ENCODE data around the gene S100A13.
"Not testable (repeated sequence)": the region's sequence is repeated elsewhere in the genome, so short reads cannot be mapped to it uniquely, and the experiment has no call there.

Gene S100A13

DNA sequence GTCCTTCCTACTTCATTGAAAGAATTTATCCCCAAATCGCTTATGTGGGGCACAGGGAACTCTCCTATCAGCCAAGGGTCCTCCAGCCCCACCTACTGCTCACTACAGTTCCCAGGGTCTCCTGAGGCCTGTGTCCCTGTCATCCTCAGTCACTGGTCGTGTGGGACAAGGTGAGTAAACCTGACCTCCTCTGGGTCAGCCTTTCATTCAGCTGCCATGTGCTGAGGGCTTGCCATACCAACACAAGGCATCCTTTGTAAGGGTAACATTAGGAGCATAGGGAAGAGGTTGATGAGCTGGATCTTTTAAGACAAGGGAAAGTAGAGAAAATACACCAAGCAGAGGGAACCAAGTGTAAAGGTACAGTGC, 20.0 kb upstream of the S100A13 start:
- no peak for DNase-seq

DNA sequence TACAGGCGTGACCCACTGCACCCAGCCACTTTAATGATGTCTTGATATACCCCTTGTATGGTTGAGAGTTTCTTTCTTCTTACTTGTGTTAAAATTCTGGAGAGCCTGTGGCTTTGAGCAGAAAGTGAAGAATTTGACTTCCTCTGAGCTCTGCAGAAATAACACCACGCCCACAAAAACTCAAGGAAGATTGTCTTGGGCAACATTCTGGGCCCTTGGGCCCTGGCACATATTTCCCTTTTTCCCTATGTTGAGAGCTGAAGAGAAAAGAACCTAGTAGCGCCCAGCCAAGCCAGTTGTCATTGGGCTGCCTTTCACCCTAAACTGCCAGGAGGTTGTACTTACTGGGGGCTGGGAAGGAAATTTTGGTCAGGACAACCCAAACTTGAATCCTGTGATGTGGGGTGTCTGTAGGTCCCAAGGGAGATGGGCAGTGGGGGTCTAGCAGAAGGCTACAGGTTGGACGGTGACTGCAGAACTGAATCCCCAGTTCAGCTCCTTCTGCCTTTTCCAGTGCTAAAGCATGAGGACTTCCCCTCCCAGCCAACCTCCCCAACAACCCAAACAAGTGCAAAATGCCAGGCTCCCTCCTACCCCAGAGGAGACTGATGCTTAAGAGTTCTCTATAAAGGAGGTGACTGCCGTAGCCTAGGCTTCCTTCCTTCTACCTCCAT, 19.5 kb upstream of the S100A13 start:
- no peak for DNase-seq

DNA sequence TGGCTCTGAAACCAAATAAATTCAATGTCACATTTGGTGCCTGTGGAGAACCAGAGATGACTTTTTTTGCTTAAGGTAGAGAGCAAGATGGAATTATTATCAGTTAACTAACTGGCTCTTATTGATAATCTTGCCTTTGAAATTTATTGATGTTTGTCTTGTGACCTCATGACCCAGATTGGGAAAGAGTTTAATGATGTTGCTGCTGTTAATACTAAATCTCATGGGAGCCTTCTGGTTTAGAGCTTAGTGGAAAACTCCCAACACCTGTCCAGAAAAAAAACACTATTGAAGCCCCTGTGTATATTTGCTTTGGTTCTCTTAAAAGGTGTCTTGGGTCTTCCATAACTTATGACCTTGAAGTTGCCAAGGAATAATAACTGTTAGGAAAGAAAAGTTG, 16.5 kb upstream of the S100A13 start:
- no peak for DNase-seq

DNA sequence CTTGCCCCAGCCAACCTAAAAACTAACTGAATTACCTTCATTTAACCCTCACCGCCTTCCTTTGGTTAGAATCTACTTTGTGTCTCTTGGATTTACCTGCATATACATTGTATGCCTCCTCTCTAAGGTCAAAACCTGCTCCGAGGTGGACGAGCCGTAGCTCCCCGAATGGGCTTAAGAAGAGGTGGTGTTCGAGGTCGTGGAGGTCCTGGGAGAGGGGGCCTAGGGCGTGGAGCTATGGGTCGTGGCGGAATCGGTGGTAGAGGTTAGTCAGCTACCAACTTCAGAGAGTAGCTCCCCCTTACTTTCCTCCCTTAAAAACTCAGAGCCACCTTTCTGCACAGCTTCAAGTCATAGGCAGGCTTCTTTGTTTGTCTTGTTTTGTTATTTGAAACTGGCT, 15.8 kb upstream of the S100A13 start:
- DNase-seq, result no peak

DNA sequence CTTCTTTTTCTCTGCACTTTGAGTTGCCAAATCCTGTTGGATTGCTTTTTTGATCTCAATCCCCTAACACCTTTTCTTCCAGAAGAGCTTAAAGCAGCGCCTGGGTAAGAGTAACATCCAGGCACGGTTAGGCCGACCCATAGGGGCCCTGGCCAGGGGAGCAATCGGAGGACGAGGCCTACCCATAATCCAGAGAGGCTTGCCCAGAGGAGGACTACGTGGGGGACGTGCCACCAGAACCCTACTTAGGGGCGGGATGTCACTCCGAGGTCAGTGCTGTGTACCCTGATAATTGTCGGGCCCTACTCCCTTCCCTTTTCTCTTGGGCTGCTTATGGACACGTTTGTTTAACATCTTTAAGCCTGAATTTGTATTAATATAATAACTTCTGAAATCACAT, 14.9 kb upstream of the S100A13 start:
- no peak for DNase-seq

DNA sequence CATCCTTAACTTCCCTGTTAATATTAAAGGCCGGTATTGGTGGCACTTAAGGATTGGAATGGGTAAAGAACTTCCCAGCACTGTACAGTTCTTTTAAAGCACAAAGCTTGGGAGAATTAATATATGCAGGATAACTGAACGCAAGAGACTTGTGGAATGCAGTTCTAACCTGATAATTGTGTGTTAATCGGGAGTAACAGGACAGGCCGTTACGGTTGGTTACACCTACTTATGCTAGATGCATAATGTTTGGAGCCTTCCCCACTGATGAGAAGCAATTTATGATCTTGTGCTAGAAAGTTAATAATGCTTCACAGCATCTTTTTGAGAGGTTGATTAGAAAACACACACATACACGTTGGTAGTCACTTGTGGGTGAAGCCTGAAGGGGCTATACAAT, 13.6 kb upstream of the S100A13 start:
- DNase-seq, result no peak

DNA sequence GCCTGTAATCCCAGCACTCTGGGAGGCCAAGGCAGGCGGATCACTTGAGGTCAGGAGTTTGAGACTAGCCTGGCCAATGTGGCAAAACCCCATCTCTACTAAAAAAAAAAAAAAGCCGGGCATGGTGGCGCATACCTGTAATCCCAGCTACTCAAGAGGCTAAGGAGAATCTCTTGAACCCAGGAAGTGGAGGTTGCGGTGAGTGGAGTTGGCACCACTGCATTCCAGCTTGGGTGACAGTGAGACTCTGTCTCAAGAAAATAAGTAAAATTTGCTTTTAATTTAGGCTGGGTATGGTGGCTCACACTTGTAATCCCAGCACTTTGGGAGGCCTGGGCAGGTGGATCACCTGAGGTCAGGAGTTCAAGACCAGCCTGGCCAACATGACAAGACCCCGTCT, 12.9 kb upstream of the S100A13 start:
- DNase-seq, result not testable (repeated sequence)

DNA sequence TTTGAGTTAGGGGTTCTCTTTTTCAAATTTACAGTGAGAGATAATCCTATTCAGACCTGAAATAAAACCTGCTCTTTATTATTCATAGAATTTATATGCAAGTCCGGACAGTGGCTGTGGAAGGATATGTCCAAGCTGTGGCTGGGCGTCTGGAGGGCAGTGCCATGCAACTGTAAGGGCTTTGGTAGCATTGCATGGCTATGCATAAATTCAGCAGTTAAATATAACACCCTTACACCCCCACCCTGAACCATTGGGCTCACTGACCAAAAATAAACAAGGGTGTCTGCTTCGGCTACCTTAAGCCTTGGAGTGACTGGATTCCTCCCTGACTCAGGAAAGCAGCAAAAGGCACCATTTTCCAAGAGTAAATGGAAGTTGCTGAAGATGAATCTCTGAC, 12.0 kb upstream of the S100A13 start:
- DNase-seq, result no peak

DNA sequence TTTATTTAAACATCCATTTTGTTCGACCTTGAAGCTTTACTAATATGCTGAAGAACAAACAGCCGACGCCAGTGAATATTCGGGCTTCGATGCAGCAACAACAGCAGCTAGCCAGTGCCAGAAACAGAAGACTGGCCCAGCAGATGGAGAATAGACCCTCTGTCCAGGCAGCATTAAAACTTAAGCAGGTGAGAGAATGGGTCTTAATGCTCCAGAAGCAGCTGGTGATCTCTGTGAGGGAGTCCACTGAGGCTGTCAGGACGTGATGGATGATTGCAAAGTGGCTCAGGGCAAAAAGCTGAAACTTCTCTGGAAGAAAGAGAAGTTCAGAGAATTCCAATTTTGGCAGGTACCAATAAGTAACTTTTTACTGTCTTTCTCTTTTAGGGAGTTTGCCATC, 11.0 kb upstream of the S100A13 start:
- DNase-seq, result no peak

DNA sequence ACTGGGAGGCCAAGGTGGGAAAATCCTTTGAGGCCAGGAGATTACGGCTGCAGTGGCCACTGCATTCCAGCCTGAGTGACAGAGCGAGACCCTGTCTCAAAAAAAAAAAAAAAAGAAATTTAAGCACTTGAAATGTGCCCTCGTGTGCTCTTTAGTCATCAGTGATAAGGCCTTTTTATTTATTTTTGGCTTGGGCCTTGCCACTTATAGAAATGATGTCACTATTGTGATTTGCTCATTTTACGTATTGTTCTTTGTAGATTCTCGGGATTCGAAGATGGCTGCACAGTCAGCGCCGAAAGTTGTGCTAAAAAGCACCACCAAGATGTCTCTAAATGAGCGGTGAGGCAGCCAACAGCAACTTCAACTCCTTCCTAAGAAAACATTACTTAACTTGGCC, 9.0 kb upstream of the S100A13 start:
- DNase-seq, result no peak

DNA sequence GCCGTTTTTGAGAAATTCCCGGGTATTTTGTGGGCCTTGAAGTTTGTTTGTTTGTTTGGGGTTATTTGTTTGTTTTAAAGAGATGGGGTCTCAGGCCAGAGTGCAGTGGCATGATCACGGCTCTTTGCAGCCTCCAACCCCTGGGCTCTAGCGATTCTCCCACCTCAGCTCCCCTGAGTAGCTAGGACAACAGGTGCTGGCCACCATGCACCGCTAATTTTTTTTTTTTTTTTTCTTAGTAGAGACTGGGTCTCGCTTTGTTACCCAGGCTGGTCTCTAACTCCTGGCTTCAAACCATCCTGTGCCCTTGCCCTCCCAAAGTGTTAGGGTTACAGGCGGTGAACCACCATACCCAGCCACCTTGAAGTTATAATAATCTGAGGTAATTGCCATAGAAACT, 8.6 kb upstream of the S100A13 start:
- no peak for DNase-seq

DNA sequence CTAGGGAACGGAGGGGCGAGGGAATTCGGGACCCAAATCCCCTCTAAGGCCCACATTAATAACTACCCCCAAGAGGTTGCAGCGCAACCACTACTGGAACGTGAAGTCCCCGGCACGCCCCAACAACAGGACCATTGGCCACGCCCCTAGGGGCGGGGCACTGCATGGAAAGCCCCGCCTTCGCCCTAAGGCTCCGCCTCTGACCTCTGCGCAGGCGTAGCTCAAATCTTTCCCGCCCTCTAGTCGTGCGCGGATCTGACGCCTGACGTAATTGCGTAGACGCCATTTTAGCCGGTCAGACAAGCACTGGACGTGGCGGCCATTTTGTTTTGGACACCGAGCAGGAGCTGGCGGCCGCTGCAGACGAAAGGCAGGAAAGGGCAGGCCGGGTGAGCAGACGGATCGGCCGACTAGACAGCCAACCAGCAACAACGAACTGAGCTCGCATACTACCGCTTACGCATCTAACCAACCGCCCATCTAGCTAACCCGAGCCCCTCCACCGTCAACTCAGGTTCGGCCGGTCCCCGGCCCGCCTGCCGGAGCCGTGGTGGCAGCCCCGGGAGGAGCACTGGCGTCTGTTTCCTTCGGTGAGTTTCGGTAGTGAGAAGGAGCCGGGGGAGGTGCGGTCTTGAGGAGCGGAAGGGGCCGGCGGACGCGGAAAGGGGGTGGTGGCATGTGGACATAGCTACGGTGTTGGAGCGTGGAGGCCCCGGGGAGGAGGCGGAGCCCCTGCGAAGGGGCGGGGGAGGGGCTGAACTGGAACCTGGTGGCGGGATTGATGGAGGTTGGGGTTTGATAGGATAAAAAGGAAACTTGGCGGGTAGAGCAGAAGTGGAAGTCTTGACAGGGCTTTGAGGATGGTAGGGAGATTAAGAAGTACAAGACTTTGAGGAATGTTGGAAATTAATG, 6.7 kb upstream of the S100A13 start, which contains the start of gene CHTOP:
CHTOP (plus strand) TSS at position 313 of the 912 bp plus-strand sequence. CDS start 2,523 bp downstream, outside the sequence.
- peak; percentile 94 for DNase-seq

DNA sequence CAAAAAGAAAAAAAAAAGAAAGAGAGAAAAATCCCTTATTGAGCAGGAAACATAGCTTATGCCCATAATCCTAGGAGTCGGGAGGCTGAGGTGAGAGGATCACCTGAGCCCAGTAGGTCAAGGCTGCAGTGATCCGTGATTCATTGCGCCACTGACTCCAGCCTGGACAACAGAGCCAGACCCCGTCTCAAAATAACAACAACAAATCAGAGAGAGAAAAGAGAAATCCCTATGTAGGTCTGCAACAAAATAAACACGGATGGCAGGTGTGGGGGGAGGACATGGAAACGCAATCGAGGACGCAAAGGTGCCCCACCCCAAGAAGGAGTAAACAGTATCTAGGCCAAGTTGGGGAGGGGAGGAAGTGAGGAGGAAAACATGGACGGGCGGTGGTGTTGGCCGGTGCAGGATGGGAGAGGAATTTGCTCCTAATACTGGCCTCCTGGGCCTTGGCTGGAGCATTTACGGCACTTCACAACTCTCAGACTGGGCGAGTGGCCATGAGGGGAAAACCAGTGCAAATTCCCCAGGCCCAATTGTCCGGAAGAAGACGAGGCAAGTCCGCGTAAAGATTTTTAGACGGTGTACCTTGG, 6.0 kb upstream of the S100A13 start:
- DNase-seq, result no peak

DNA sequence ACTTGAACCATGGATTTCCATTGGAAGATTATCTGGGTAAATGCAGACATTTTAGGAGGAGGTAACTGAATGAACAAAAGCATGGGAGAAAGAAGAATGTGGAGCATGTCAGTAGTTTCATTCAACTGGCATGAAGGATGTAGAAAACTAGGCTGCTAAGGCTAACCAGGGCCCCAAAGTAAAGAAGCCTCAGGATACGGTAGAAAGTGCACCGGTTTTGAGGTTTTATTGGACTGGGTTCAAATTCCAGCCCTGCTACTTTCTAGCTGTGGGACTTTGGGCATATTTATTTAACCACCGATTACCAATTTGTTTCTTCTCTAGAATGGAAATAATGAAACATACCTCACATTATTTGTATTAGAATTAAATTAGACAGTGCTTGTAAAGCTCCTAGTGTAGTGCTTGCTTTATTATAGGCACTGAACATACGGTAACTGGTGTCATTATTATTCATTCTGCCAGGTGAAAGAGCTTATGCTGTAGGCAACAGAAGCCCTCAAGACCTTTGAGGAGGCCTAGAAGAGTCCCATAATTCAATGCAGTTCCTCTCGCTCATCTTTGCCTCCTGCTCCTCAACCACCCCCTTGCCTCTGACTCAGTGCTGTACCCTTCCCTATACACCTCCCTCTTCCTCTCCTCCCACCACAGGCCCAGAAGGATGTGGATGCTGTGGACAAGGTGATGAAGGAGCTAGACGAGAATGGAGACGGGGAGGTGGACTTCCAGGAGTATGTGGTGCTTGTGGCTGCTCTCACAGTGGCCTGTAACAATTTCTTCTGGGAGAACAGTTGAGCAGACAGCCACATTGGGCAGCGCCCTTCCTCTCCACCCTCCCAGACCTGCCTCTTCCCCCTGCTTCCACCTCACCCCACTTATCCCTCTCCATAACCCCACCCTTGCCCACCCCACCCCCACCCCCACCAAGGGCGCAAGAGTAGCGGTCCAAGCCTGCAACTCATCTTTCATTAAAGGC, 4.0 kb upstream of the S100A13 start:
- DNase-seq, result no peak

DNA sequence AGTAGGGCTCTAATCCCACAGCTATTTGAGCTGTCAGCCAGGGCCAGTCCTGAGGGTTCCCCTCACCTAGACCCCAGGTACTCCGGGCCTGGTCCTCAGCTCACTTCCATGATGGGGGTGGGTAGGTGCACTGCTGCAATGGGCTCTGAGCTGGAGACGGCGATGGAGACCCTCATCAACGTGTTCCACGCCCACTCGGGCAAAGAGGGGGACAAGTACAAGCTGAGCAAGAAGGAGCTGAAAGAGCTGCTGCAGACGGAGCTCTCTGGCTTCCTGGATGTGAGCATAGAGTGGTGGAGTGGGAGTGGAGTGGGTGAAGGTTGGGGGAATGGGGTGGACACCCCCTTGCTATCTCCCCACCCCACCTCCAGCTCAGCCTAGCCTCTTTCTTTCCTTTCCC, 3.1 kb upstream of the S100A13 start:
- DNase-seq, result no peak

DNA sequence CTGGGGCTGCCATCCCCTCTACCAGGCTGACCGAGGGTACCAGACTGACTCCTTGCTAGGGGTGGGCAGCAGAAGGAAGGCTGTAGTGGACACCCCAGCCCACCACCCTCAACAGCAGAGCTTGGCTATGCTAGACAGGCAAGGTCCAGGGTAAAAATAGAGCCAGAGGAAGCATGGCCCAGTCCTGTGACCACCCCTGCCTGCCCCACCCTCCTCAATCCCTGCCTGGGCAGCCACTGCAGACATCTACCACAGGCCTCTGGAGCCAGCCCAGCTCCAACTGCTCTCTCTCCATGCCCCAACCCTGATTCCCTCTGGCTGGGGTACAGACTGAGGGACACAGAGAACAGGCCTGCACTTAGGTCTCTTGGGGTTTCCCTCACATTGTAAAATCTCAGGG, 2.7 kb upstream of the S100A13 start:
- no peak for DNase-seq

DNA sequence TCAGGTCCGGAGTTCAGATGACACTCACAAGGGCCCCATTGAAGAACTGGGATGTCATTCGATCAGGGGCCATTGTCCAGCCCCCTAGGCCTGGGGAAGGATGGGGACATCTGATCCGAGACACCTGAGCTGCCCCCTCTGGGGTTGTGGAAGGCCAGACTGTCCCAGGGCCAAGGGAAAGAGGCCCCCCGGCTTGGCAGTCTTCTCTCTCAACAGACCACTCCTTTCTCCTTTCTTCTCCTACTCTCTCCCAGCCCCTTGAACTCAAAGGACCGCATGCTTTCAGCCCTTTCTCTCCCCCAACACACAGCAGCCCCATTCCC, 2.0 kb upstream of the S100A13 start:
- DNase-seq, result no peak

DNA sequence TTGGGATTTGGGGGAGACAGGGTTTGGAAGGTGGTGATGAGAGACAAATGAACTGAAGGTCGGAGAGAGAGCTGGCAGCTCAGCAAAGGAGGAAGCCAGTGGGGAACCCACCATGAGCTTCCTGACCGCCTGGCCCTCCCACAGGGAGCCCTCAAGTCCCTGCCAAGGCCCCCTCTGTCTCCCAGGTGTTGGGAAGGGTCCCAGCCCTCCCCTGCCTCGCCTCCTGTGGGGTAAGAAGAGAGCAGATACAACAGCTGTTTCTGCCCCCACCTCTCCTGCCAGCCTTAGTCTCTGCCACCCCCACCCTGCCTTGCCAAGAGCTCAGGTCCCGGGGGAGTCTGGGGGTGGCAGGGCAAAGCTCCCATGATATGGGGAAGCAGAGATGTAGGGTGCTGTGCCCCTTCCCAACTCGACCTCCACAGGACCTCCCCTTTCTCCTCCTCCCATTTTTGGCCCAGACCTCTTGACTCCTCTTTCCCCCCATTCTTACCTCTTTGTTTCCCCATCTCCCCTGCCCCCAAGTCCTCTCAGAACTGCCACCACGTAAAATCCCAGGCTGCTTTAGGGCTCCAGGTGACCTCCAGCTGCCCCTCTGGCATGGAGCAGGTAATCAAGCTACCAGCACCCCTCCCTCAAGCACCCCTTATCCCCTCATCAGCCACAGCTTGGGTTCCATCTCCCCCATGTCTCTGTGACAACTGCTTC, 1.5 kb upstream of the S100A13 start:
- DNase-seq, result no peak

DNA sequence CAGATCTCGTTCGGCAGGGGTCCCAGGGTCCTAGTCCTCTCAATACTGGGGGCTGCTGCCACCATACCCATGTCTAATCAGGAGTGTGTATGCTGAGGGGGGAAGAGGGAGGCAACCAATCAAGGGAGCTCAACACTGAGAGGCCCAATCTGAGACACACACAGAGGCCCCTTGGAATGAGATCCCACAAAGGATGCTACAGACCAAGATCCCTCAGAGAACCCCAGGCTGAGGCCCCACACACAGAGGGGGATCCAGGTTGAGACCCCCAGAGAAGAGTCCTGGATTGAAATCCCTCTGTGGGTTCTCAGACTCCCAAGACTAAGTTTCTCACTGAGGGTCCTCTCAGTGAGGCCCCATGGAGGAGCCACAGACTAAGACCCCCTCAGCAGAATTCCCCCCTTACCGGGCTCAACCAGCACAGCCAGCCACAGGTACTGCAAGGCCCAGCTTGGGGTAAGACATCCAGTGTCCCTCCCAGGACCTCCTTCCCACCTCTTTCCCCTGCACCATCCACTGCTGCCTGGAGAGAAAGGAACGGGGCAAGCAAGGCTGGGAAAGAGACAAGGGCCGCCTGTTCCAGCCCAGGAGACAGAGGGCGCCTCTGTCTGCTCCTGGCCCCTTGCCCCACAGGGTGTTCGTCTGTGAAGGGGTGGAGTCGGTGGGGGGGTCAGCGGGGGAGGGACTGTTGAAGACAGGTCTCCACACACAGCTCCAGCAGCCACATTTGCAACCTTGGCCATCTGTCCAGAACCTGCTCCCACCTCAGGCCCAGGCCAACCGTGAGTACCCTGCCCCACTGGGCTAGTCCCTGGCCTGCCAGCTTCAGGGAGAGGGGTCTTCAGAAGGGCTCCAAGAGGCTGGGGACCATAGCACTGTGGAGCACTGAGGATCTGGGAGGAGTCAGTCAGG, 666 bp upstream of the S100A13 start, which contains the start of gene S100A1:
S100A1 (plus strand) TSS at position 720 of the 912 bp plus-strand sequence. CDS start 2,088 bp downstream, outside the sequence.
- no peak for DNase-seq

DNA sequence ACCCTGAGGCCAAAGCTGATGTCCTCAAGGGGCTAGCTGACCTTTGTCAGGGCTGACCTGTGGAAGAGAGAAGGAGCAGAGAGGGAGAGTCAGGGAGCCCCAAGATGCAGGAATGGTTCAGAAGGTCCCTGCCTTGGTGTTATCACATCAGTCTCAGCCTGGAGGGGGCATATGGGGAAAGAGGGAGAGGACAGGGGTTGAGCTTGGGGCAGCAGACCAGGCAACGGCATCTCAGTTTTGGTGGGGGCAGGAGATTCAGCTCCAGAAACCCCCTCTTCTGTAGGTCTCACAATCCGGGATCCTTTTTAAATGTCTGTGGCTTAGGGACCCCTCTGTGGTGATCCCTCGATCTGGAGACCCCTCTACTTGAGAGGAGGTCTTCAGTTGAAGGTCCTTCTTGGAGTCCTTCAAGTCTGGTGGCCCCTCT, 815 bp downstream of the S100A13 start:
- no peak for DNase-seq

Data from CD4-positive, alpha-beta T cell treated with Interleukin-6 for 4 hours (primary cell).